ENCODE measurements around the gene TTC13. TPM values are rescaled to one million over a fixed set of nuclear protein-coding genes. Genes with fewer than 3 reads are reported as not detected.

Gene TTC13
- polyA plus RNA-seq, 3 donors from 2014 or later: 11.5 to 23.5 (median 15.9) TPM

GRCh38 chr1:230926182-230926581, 52.5 kb downstream of the TTC13 start:
- no peak for DNase-seq
- Mint-ChIP-seq H3K4me1 (no peaks in the 10 kb centered on the region), H3K27me3 (ENCODE audit: low read depth in 3 of 3) (peaks cover 0 to 6% (median 4%) of the 10 kb centered on the region in 3 donors), H3K9me3 (no peaks in the 10 kb centered on the region), H3K27ac (peak overlapping the region in 1 of 6 donors; percentile 55), H3K4me3 (no peak overlapping the region), H3K36me3 (peaks cover 30 to 62% (median 46%) of the 10 kb centered on the region in 3 donors)

- Mint-ChIP-seq H3K4me3 (no peak overlapping the region), H3K36me3 (peaks cover 30 to 62% (median 46%) of the 10 kb centered on the region in 3 donors), H3K27ac (peak overlapping the region in 2 of 6 donors; percentile 41 to 55), H3K4me1 (no peaks in the 10 kb centered on the region), H3K27me3 (ENCODE audit: low read depth in 3 of 3) (peaks cover 0 to 6% (median 4%) of the 10 kb centered on the region in 3 donors), H3K9me3 (no peaks in the 10 kb centered on the region)
- no peak for DNase-seq
These were observed 53.1 kb downstream of the TTC13 start for GRCh38 chr1:230925608-230926007.

GRCh38 chr1:230923176-230923575, 55.5 kb downstream of the TTC13 start:
- Mint-ChIP-seq H3K4me3 (no peak overlapping the region), H3K4me1 (no peaks in the 10 kb centered on the region), H3K27ac (peak overlapping the region in 1 of 6 donors; percentile 35), H3K27me3 (ENCODE audit: low read depth in 3 of 3) (peaks cover 0 to 4% (median 4%) of the 10 kb centered on the region in 3 donors), H3K9me3 (no peaks in the 10 kb centered on the region), H3K36me3 (peaks cover 32 to 75% (median 49%) of the 10 kb centered on the region in 3 donors)
- DNase-seq: no peak

- Mint-ChIP-seq H3K9me3 (no peaks in the 10 kb centered on the region), H3K36me3 (peaks cover 29 to 72% (median 46%) of the 10 kb centered on the region in 3 donors), H3K4me3 (no peak overlapping the region), H3K4me1 (no peaks in the 10 kb centered on the region), H3K27me3 (ENCODE audit: low read depth in 3 of 3) (peaks cover 0 to 4% (median 4%) of the 10 kb centered on the region in 3 donors), H3K27ac (peak overlapping the region in 3 of 6 donors; percentile 8 to 69 (median 24))
- DNase-seq: no peak
These were observed 56.0 kb downstream of the TTC13 start for GRCh38 chr1:230922620-230923019.

- H3K36me3 Mint-ChIP-seq: peaks cover 29 to 50% (median 32%) of the 10 kb centered on the region in 3 donors
These were observed 59.5 kb downstream of the TTC13 start for GRCh38 chr1:230919207-230919606.

GRCh38 chr1:230917284-230918135, 61.2 kb downstream of the TTC13 start:
- H3K27me3 Mint-ChIP-seq (ENCODE audit: low read depth in 3 of 3): peaks cover 0 to 6% (median 1%) of the 10 kb centered on the region in 3 donors
- no peaks in the 10 kb centered on the region for H3K9me3 Mint-ChIP-seq
- H3K4me1 Mint-ChIP-seq: no peaks in the 10 kb centered on the region
- no peak overlapping the region for H3K4me3 Mint-ChIP-seq
- peaks cover 31 to 55% (median 34%) of the 10 kb centered on the region in 3 donors for H3K36me3 Mint-ChIP-seq
- DNase-seq: peak; percentile 59 to 69 (median 64)
- peak overlapping the region in 5 of 6 donors; percentile 6 to 78 (median 40) for H3K27ac Mint-ChIP-seq

More at GRCh38 chr1:230919207-230919606, 59.5 kb downstream of the TTC13 start:
- H3K4me1 Mint-ChIP-seq: no peaks in the 10 kb centered on the region
- H3K27ac Mint-ChIP-seq: peak overlapping the region in 2 of 6 donors; percentile 13 to 52
- no peak overlapping the region for H3K4me3 Mint-ChIP-seq
- H3K27me3 Mint-ChIP-seq (ENCODE audit: low read depth in 3 of 3): peaks cover 0 to 4% (median 4%) of the 10 kb centered on the region in 3 donors
- DNase-seq: no peak
- no peaks in the 10 kb centered on the region for H3K9me3 Mint-ChIP-seq

- Mint-ChIP-seq H3K4me1 (no peaks in the 10 kb centered on the region), H3K27ac (peak overlapping the region in 1 of 6 donors; percentile 21), H3K27me3 (ENCODE audit: low read depth in 3 of 3) (peaks cover 0 to 2% (median 0%) of the 10 kb centered on the region in 3 donors)
These were observed 61.9 kb downstream of the TTC13 start for GRCh38 chr1:230916587-230917283.

GRCh38 chr1:230915078-230915477, 63.6 kb downstream of the TTC13 start:
- no peak for DNase-seq
- Mint-ChIP-seq H3K4me3 (no peak overlapping the region), H3K27me3 (ENCODE audit: low read depth in 3 of 3) (peaks cover 0 to 2% (median 0%) of the 10 kb centered on the region in 3 donors), H3K36me3 (peaks cover 25 to 59% (median 33%) of the 10 kb centered on the region in 3 donors), H3K9me3 (no peaks in the 10 kb centered on the region), H3K4me1 (no peaks in the 10 kb centered on the region), H3K27ac (peak overlapping the region in 2 of 6 donors; percentile 19 to 32)

More at GRCh38 chr1:230916587-230917283, 61.9 kb downstream of the TTC13 start:
- peaks cover 23 to 55% (median 33%) of the 10 kb centered on the region in 3 donors for H3K36me3 Mint-ChIP-seq
- H3K4me3 Mint-ChIP-seq: no peak overlapping the region
- H3K9me3 Mint-ChIP-seq: no peaks in the 10 kb centered on the region
- no peak for DNase-seq

GRCh38 chr1:230913496-230913895, 65.2 kb downstream of the TTC13 start:
- no peak for DNase-seq
- Mint-ChIP-seq H3K27ac (peak overlapping the region in 1 of 6 donors; percentile 41), H3K9me3 (no peaks in the 10 kb centered on the region), H3K4me1 (no peaks in the 10 kb centered on the region), H3K27me3 (ENCODE audit: low read depth in 3 of 3) (peaks cover 0 to 2% (median 0%) of the 10 kb centered on the region in 3 donors), H3K36me3 (peaks cover 24 to 57% (median 41%) of the 10 kb centered on the region in 3 donors), H3K4me3 (no peak overlapping the region)

GRCh38 chr1:230910755-230911117, 67.9 kb downstream of the TTC13 start:
- H3K27ac Mint-ChIP-seq: no peak overlapping the region
- H3K4me3 Mint-ChIP-seq: no peak overlapping the region
- H3K36me3 Mint-ChIP-seq: peaks cover 32 to 76% (median 48%) of the 10 kb centered on the region in 3 donors
- no peaks in the 10 kb centered on the region for H3K4me1 Mint-ChIP-seq
- peaks cover 0 to 2% (median 0%) of the 10 kb centered on the region in 3 donors for H3K27me3 Mint-ChIP-seq (ENCODE audit: low read depth in 3 of 3)
- DNase-seq: no peak
- H3K9me3 Mint-ChIP-seq: no peaks in the 10 kb centered on the region

GRCh38 chr1:230909974-230910754, 68.5 kb downstream of the TTC13 start:
- no peak overlapping the region for H3K4me3 Mint-ChIP-seq
- H3K27me3 Mint-ChIP-seq (ENCODE audit: low read depth in 3 of 3): peaks cover 0 to 2% (median 0%) of the 10 kb centered on the region in 3 donors
- no peaks in the 10 kb centered on the region for H3K9me3 Mint-ChIP-seq
- peaks cover 29 to 77% (median 50%) of the 10 kb centered on the region in 3 donors for H3K36me3 Mint-ChIP-seq
- no peak for DNase-seq
- H3K4me1 Mint-ChIP-seq: no peaks in the 10 kb centered on the region
- H3K27ac Mint-ChIP-seq: peak overlapping the region in 2 of 6 donors; percentile 9 to 59

- H3K36me3 Mint-ChIP-seq: peaks cover 22 to 72% (median 43%) of the 10 kb centered on the region in 3 donors
- no peaks in the 10 kb centered on the region for H3K27me3 Mint-ChIP-seq (ENCODE audit: low read depth in 3 of 3)
- no peaks in the 10 kb centered on the region for H3K9me3 Mint-ChIP-seq
- no peak for DNase-seq
- H3K27ac Mint-ChIP-seq: no peak overlapping the region
- H3K4me1 Mint-ChIP-seq: peaks cover 5 to 10% of the 10 kb centered on the region in 2 donors
- H3K4me3 Mint-ChIP-seq: no peak overlapping the region
These were observed 71.0 kb downstream of the TTC13 start for GRCh38 chr1:230907472-230908205.
